Activated T-cell treated with anti-CD3 and anti-CD28 coated beads for 24 hours (primary cell): ENCODE results near the gene CALCB.
"Not testable (repeated sequence)": the region's sequence is repeated elsewhere in the genome, so short reads cannot be mapped to it uniquely, and the experiment has no call there.

ENCODE experiments used
- DNase-seq: peaks from one replicate; pipeline ENCODE4 v3.0.0-alpha.2; 2020; ENCODE audit warnings: low read depth

The CALCB gene

GRCh38 chr11:15073361-15074205, at the start of gene CALCB:
CALCB (plus strand) TSS chr11:15073593; CDS start chr11:15074719, 1,126 bp downstream.
- DNase-seq = no peak

GRCh38 chr11:15027011-15027410, 46.4 kb upstream of the CALCB start:
- no peak for DNase-seq

GRCh38 chr11:15027956-15028355, 45.4 kb upstream of the CALCB start:
- DNase-seq = no peak

DNA sequence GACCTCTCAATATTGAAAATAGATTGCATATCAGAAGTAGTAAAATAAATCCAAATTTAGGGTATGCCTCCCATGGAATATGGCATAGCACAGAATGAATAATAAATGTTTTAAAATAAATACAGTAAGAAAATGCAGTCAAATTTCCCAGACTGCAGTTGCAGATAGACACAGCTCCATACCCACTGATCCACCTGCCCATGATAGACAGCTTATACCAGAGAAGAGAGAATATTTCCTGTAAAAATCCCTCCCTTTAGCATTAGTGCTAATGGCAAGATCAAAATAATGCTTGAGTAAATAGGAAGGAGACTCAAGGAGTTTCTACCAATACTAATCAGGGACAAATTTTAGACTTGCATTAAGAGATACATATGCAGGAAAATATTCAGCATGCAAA, 45.0 kb upstream of the CALCB start:
- no peak for DNase-seq

DNA sequence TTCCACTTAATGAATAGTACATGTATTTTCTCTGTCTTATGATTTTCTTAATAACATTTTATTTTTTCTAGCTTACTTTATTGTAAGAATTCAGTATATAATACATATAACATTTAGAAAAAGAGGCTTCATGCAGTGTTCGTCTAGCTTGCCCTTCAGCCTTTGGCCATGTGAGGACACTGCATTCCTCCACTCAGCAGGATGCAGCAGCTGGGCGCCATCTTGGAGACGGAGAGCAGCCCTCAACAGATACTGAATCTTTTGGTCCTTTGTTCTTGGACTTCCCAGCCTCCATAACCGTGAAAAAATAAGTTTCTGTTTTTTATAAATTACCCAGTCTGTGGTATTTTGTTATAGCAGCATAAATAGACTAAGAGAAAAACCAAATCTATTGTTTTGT, 41.4 kb upstream of the CALCB start:
- DNase-seq = not testable (repeated sequence)

DNA sequence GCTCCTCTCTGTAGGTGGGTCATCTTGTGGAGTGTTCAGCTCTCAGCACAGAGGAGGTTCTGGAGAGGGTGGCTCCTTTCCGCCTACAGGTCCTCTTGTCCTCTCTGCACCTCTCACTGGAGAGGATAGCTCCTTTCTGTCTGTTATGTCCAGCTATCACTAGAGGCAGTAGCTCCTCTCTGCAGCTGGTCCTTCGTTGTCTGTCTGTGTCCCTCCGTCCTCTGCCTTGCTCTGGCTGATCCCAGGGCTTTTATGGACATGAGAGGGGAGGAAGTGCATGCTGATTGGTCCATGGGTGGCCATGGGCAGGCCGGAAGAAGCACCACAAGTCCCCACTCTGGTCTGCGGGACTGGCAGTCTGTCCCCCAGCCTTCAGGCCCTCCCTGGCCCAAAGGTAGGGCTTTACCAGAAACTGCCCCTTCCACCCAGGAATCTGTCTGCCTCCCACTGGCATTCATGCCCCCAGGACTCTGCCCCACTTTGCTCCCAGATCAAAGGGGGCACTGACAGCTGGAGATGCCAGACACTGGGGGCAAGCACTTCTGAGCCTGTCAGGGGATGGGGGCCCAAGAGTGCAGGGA, 38.6 kb upstream of the CALCB start:
- DNase-seq = no peak

GRCh38 chr11:15035283-15035682, 38.1 kb upstream of the CALCB start:
- no peak for DNase-seq

DNA sequence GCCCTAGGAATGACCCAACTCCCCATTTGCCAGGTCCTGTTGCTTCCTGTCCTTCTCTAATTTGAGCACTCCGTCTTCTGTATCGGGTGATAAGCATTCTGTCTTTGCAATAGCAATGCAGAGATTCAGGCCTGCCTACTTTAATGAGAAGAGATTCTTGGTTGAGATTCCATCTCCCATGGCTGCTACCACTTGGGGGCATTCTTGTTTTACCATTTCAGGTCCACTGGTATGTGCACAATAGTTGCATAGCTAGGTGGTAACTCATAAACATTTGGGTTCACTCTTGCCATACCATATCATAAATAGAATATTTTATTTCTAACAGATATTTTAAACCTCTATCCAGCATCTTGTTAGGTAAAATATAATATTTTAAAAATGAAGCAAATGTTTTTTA, 34.4 kb upstream of the CALCB start:
- DNase-seq = no peak

DNA sequence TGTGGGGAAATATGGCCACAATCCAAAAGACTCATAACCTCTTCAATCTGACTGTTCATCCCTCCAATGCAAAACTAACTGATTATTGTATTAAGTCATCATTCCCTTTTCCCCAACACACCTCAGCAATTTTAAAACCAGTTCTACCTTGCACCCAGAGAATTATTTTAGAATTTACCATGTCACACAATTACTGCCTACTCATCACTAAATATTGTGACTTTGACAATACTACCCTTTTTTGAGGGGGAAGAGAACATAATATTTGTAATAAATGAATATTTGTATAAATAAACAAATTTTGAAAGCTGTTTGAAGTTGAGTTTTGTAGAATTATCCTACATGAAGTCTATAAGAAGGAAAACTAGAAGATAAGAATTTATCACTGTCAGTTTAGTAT, 28.2 kb upstream of the CALCB start:
- DNase-seq = no peak

GRCh38 chr11:15045891-15046290, 27.5 kb upstream of the CALCB start:
- DNase-seq = no peak

DNA sequence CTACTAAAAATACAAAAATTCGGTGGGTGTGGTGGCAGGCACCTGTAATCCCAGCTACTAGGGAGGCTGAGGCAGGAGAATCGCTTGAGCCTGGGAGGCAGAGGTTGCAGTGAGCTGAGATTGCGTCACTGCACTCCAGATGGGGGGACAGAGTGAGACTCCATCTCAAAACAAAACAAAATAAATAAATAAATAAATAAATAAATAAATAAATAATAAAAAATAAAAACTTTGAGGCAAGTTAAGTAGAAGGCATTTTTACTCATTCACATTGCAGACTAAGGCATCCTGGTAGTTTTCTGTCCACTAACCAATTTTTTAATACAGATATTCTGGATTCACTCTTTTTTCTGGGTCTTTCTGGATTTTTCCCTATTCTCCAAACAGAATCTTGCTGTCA, 26.7 kb upstream of the CALCB start:
- DNase-seq = not testable (repeated sequence)

DNA sequence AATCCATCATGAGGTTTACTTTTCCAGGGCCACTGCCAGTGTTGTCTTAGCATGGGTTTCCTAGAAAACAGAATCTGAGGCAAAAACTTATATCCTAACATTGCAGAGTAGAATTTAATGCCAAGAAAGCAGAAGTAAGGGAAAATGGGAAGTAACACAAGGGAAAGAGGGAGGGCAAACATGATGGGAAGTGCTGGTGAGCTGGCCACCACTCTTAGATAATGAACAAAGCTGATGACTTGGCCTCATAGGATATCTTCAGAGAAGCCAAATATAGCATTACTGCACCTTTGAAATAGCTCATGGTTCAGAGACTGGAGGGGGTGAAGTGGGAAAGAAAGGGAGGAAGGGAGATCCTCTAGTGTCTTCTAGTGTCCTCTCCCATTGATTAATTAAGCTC, 24.8 kb upstream of the CALCB start:
- DNase-seq = no peak

- no peak for DNase-seq
Observed at GRCh38 chr11:15053191-15053685, 20.2 kb upstream of the CALCB start.

GRCh38 chr11:15055620-15056356, 17.6 kb upstream of the CALCB start:
- DNase-seq = no peak

DNA sequence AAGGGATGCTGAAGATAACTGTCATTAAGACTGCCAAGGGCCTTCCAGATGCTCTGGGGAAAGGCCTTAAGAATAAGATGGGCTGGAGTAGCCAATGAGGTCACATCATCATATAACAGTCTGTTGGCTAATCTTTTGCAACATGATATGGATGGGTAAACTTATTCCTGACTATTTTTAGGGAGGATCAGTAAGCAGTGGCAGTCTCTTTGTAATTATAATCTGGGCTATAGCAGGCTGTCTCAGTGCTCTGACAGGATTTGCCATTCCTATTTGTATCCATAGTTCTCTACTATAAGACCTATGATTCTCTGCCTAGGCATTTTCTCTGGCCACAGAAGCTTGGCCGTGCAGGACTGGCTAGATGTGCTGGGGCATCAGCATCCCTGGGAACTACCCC, 16.1 kb upstream of the CALCB start:
- DNase-seq = no peak

DNA sequence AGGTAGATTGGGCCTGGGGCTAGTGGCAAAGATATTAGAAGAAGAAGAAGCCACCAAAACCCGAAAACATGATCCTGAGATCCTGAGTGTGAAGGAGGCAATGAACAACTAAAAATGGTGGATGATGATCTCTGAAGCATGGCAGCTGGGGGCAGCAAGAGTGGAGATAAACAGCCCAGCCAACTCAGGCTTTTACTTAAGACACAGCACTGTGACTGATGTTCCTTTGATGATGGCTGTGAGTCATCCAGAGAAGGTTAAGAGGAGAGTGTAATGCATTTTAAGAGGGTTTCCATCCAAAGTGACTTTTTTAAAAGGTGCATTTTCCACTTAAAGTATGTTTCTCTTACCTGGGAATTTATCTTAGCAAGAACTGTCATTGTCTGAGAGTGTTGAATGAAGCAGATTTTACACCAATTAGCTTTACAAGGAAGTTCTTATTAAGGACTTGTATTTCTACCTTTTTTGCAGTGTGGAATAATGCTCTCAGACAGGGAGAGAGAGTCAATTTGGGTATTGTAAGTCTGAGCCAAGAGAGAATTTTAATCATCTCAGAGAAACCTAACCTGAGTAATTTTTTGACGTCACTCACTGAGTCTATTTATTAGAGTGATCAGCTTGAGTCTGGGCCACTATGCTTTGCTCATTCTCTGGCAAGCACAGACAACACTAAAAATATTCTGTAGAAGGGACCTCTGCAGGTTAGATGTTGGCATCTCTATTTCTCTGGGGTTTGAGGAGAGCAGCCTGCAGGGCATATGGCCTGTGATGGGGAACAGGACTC, 14.1 kb upstream of the CALCB start:
- DNase-seq = no peak

GRCh38 chr11:15062599-15062998, 10.8 kb upstream of the CALCB start:
- DNase-seq = no peak

- DNase-seq = not testable (repeated sequence)
Observed at GRCh38 chr11:15069751-15070150, 3.6 kb upstream of the CALCB start.

DNA sequence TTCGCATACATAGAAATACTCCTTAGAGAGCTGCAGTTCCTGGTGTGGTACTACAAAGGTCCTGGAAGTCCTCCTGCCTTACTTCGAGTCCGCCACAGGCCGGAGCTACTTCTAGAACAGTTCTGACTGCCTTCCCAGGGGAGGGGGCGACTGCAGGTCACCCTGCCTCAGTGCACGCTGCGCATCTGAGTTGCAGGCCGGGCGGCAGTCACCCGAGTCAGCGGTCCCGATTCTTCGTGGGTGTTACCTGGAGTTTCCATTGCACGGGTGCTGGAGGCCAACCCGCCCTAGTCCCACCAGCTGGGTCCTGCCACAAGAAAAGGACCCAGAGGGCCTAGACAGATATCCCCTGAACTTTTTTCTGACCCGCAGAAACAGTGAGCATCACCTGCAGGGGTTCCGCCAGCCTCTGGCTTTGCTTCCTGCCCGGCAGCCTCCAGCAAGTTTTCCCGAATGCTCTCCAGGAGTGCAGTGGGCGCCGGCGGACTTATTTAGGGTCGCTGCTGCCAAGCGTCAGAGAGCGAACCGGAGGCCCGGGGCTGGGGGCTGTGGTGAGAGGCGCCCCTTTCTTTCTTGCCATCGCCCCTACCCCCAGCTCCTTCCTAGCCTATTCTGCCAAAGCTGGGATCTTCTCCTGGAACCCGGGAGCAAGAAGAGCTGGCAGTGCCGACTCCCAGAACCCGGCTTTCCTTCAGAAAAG, 1.7 kb upstream of the CALCB start:
- no peak for DNase-seq

DNA sequence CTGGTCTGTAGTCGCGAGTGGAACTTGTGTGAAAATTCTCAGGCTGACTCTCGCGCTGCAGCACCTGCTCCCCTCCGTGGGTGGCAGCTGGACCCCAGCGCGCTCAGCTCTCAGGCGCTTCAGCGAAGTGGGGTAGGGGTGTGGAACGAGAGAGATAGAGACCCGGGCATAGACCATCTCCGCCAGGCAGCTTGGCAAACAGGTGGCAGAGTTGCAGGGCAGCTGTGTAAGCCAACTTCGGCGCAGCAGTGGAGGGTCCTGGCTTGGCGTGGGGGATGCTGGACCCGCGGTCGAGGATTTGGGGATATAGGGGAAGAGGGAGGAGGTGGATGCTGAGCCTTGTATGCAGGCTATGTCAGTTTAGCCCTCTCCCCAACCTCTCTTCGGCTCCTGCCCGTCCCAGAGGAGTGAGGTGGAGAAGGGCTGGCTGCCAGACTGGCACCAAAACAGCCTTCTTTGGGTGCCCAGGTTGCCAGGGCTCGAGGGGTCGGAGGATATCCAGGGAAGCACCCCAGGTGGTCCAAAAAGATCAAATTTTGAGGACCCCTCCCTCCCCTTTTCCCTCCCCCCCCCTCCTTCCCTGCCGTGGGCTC, 746 bp upstream of the CALCB start:
- DNase-seq = no peak
